K562 (cell line): ENCODE measurements around the gene ZDHHC14. TPM values are rescaled to one million over a fixed set of nuclear protein-coding genes. Genes with fewer than 3 reads are reported as not detected.

Experiments
- ARID4B ChIP-seq: sonication (generic); formaldehyde crosslinking; IDR thresholded peaks from 2 replicates; pipeline ENCODE4 v1.8.0; 2022; ENCODE audit warnings: mild to moderate bottlenecking, missing genetic modification reagents
- BDP1 ChIP-seq: IDR thresholded peaks from 3 replicates; pipeline ENCODE4 v1.6.1; 2011; ENCODE audit not compliant: insufficient read length, insufficient read depth
- BRF1 ChIP-seq: IDR thresholded peaks from 3 replicates; pipeline ENCODE4 v1.6.1; 2011; ENCODE audit warnings: borderline replicate concordance, mild to moderate bottlenecking; ENCODE audit not compliant: insufficient read length; ENCODE audit errors: extremely low read depth
- CREM ChIP-seq: IDR thresholded peaks from 2 replicates; pipeline ENCODE4 v1.6.1; 2014; ENCODE audit warnings: antibody characterized with exemption, low read depth
- GTF2F1 ChIP-seq: IDR thresholded peaks from 2 replicates; pipeline ENCODE4 v1.6.1; 2011; ENCODE audit warnings: low read depth, low read length, improper control_type of control experiment
- HEY1 ChIP-seq: fragments of 250-450 bp; sonication (Bioruptor Pico); IDR thresholded peaks from 2 replicates; pipeline ENCODE4 v1.5.0; 2020; ENCODE audit warnings: mild to moderate bottlenecking, moderate library complexity, borderline replicate concordance
- HMGN3 ChIP-seq: IDR thresholded peaks from 2 replicates; pipeline ENCODE4 v1.6.1; 2011; ENCODE audit warnings: borderline replicate concordance, low read depth, mild to moderate bottlenecking, mixed read lengths, low read length; ENCODE audit not compliant: insufficient read length; ENCODE audit errors: extremely low read depth
- MAZ ChIP-seq, 2 experiments: fragments of 450-650 bp in 1 of 2; sonication (generic) in 1 of 2; formaldehyde crosslinking; IDR thresholded peaks in 1 of 2; conservative IDR thresholded peaks in 1 of 2; 2 replicates each; pipeline versions ENCODE4 v1.4.0 to v1.5.0; 2020; ENCODE audit warnings: mild to moderate bottlenecking in 1 of 2, missing genetic modification reagents in 1 of 2
- MEF2D ChIP-seq: conservative IDR thresholded peaks from 2 replicates; pipeline ENCODE4 v1.6.1; 2016; ENCODE audit warnings: low read depth, missing genetic modification characterization, missing compliant biosample characterization
- MXD1 ChIP-seq: fragments of 250-450 bp; sonication (Bioruptor Pico); IDR thresholded peaks from 2 replicates; pipeline ENCODE4 v1.8.0; 2021; ENCODE audit warnings: borderline replicate concordance, mild to moderate bottlenecking, moderate library complexity; ENCODE audit not compliant: poor library complexity, severe bottlenecking
- NR4A1 ChIP-seq, 2 experiments: fragments of 250-450 bp in 1 of 2; fragments of 450-650 bp in 1 of 2; sonication (Bioruptor Pico) in 1 of 2; IDR thresholded peaks; 2 replicates each; pipeline versions ENCODE4 v1.4.0 to v1.6.1; 2016 to 2020; ENCODE audit warnings: mild to moderate bottlenecking in 2 of 2, missing compliant biosample characterization in 1 of 2, missing genetic modification characterization in 1 of 2, moderate library complexity in 1 of 2
- SRSF1 ChIP-seq: fragments of 200-400 bp; formaldehyde crosslinking; IDR thresholded peaks from 2 replicates; pipeline ENCODE4 v1.6.1; 2017; ENCODE audit warnings: mild to moderate bottlenecking, low read depth, low read length, moderate library complexity
- TFAP4 ChIP-seq: sonication (generic); formaldehyde crosslinking; IDR thresholded peaks from 2 replicates; pipeline ENCODE4 v1.8.0; 2022; ENCODE audit warnings: missing genetic modification reagents, mild to moderate bottlenecking, moderate library complexity, borderline replicate concordance
- TRIM28 ChIP-seq: fragments of 450-650 bp; IDR thresholded peaks from 2 replicates; pipeline ENCODE4 v1.6.1; 2017
- WHSC1 ChIP-seq: IDR thresholded peaks from one replicate; pipeline ENCODE4 v1.6.1; 2012; ENCODE audit warnings: low read length, control low read depth, inconsistent platforms
- ZBTB33 ChIP-seq: sonication (generic); formaldehyde crosslinking; IDR thresholded peaks from 2 replicates; pipeline ENCODE4 v1.8.1; 2023; ENCODE audit warnings: mild to moderate bottlenecking, missing genetic modification reagents
- ZNF12 ChIP-seq: sonication (generic); formaldehyde crosslinking; IDR thresholded peaks from 2 replicates; pipeline ENCODE4 v1.4.0; 2020; ENCODE audit warnings: mild to moderate bottlenecking, missing genetic modification reagents
- ZNF143 ChIP-seq: sonication (generic); formaldehyde crosslinking; IDR thresholded peaks from 2 replicates; pipeline ENCODE4 v1.9.0; 2022; ENCODE audit warnings: mild to moderate bottlenecking, missing genetic modification reagents
- ZNF184 ChIP-seq: sonication (generic); formaldehyde crosslinking; IDR thresholded peaks from 2 replicates; pipeline ENCODE4 v1.5.0; 2020; ENCODE audit warnings: missing genetic modification reagents
- ZNF311 ChIP-seq: fragments of 250-450 bp; sonication (Bioruptor Pico); IDR thresholded peaks from 2 replicates; pipeline ENCODE4 v1.4.0; 2020; ENCODE audit warnings: mild to moderate bottlenecking, moderate library complexity
- polyA plus RNA-seq, 8 experiments: library from polyadenylated mRNA; depleted of rRNA in 4 of 8; stranded (reverse) in 5 of 8; unstranded in 3 of 8; fragments of >200 nt; fragmentation: Nextera tagmentation in 2 of 8; fragmentation: Illumina TruSeq in 1 of 8; extraction: Ambion mirVana in 2 of 8; extraction: Trizol in 1 of 8; gene quantifications; 2 replicates each; pipeline versions ENCODE4 v1.2.1 to v1.2.3, GENCODE V29; 2011 to 2014; ENCODE audit warnings: inconsistent platforms in 1 of 8, missing spikeins in 1 of 8
- total RNA-seq, 7 experiments: library from RNA; depleted of rRNA in 6 of 7; stranded (reverse); fragments of >200 nt in 6 of 7; fragmentation: Illumina TruSeq in 2 of 7; extraction: Trizol in 2 of 7; gene quantifications; 2 replicates each; pipeline versions ENCODE4 v1.2.1 to v1.2.3, GENCODE V29; 2011 to 2021; ENCODE audit warnings: low replicate concordance in 1 of 7

The ZDHHC14 gene
- total and polyA plus RNA-seq, 9 of the 15 experiments (the other 6 are each of a cell fraction or from before 2014, with no cell fraction given), result 0.92 to 23.1 (median 13.8) TPM

- TF ChIP-seq ZNF143, result no peak
- no peak for TF ChIP-seq MXD1 (CRISPR knock-in tag)
- TF ChIP-seq NR4A1 (CRISPR knock-in tag; IDR thresholded peaks at IDR 0.05), result no peak
- TF ChIP-seq NR4A1 (tag; IDR thresholded peaks at IDR 0.05), result peak; percentile 95
- peak in 1 of 2 experiments; percentile 48; a peak in 1 of 4 replicates for TF ChIP-seq MAZ (CRISPR knock-in tag; conservative IDR thresholded peaks at IDR 0.05 in 1 of 2, IDR thresholded peaks at IDR 0.05 in 1 of 2)
- TF ChIP-seq BRF1, result no peak
- TF ChIP-seq SRSF1, result no peak
- TF ChIP-seq HMGN3, result no peak
- no peak for TF ChIP-seq ZBTB33 (CRISPR knock-in tag)
- no peak for TF ChIP-seq BDP1
- no peak for TF ChIP-seq ARID4B (CRISPR knock-in tag)
- no peak for TF ChIP-seq TRIM28
- TF ChIP-seq CREM, result no peak
- TF ChIP-seq HEY1 (CRISPR knock-in tag), result no peak
- peak; percentile 93 for TF ChIP-seq ZNF311 (CRISPR knock-in tag)
- TF ChIP-seq ZNF12 (CRISPR knock-in tag), result no peak
- TF ChIP-seq WHSC1, result no peak
- no peak for TF ChIP-seq TFAP4 (CRISPR knock-in tag)
- no peak for TF ChIP-seq ZNF184
- TF ChIP-seq GTF2F1, result no peak
- peak; percentile 92 for TF ChIP-seq MEF2D (tag)
These were observed 153.3 kb downstream of the ZDHHC14 start (continued) for GRCh38 chr6:157534134-157534871.
